AG08395 (cell line): ENCODE data around the gene BCAS1.
A peak's percentile ranks its signal among the peaks of the same experiment; 100 is the strongest.
"Not testable (repeated sequence)": the region's sequence is repeated elsewhere in the genome, so short reads cannot be mapped to it uniquely, and the experiment has no call there.

Experiments
- DNase-seq: peaks from one replicate; pipeline ENCODE4 v3.0.0; 2012; ENCODE audit warnings: mixed read lengths, low spot score

BCAS1 gene

GRCh38 chr20:53984356-53985149 is 85.8 kb downstream of the BCAS1 start:
- DNase-seq, result peak; percentile 76

GRCh38 chr20:53983401-53983800 is 87.0 kb downstream of the BCAS1 start:
- DNase-seq, result no peak

- DNase-seq, result no peak
These were observed 87.8 kb downstream of the BCAS1 start for GRCh38 chr20:53982624-53983023.

GRCh38 chr20:53981752-53982437 is 88.5 kb downstream of the BCAS1 start:
- no peak for DNase-seq

- DNase-seq, result no peak
These were observed 89.3 kb downstream of the BCAS1 start for GRCh38 chr20:53981130-53981529.

DNA sequence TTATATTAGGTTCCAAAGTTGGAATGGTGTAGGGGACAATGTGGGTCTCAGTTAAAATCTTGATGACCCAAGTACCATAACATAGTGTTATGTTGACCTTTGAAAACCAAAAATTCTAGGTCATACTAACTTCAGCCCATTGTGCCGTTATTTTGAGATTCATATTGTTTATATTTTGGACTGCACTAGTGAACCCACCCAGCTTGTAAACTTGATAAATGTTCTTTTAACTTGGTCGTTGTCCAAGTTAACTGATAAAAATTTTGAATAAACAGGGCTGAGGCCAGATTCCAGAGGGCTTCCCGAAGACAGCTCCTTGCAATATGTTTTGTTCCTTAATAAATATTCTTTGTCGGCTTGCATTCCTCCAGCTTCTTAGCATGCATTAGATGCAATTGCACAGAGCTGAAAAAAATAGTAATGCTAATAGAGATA is 90.3 kb downstream of the BCAS1 start:
- DNase-seq, result no peak

- no peak for DNase-seq
These were observed 91.9 kb downstream of the BCAS1 start for GRCh38 chr20:53978497-53978896.

DNA sequence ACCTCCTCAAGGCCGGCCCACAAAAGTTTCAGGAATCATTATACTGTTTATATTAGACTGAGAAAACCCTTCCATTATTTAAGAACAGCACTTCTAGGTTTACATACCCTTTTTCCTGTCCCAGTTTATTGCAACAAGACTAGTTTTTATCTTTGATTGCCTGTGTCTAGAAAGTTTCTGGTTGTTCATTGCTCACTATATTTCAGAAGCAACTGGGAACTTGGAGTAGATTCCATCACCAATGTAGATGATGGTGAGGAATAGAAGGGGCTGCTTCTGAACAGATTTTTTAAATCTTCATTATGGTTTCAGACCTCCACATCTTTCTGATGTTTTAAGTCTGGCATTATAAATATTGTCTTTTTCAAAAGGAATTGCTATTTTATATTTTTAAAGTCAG is 93.0 kb downstream of the BCAS1 start:
- no peak for DNase-seq

DNA sequence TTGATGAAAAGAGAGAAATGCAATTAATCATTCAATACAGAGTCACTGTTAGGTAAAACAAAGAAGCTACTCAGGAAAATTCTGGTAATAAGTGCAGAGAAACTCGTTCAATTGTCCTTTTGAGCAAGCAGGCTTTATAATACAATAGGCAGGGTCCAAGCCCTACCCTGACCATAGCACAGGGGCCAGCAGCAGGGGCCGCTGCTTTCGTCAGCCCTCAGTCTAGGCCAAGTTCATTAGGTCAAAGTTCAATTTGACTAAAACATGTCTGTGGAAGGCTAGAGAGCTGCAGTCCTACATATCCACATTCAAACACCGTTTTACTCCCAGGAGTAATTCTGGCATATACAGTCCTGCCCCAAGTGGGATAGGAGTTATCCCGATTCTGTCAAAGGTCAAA is 94.6 kb downstream of the BCAS1 start:
- no peak for DNase-seq

- DNase-seq, result peak; percentile 17
These were observed 95.4 kb downstream of the BCAS1 start for GRCh38 chr20:53974785-53975555.

GRCh38 chr20:53973882-53974281 is 96.5 kb downstream of the BCAS1 start:
- DNase-seq, result not testable (repeated sequence)

- DNase-seq, result no peak
These were observed 98.2 kb downstream of the BCAS1 start for GRCh38 chr20:53972179-53972578.

DNA sequence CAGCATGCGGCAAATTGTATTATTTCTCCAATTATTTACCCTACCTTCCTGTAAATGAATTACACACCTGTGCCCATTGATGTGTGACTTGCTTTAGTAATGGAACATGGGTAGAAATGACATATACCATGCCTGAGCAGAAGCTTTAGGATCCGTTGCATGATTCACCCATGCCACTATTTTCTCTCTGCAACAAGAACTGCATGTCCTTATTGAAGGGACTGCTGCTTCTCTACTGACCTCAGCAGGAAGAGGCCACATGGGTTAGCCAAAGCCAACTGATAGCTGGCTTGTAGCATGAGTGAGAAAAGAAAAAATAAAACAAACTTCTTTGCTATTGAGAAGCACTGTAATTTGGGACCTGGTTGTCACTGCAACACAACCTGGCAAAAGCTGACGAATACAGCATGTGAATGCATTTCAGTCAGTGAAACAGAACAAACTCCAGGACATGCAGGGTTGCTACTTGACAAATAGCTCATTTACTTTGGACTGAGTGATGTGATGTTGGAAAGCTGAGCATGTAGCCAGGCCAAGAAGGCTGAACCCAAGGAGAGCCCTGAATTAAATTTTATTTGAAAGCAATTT is 99.2 kb downstream of the BCAS1 start:
- DNase-seq, result no peak

GRCh38 chr20:53970232-53970631 is 100.2 kb downstream of the BCAS1 start:
- DNase-seq, result no peak

GRCh38 chr20:53967527-53967926 is 102.9 kb downstream of the BCAS1 start:
- no peak for DNase-seq

GRCh38 chr20:53966774-53967398 is 103.5 kb downstream of the BCAS1 start:
- DNase-seq, result no peak

DNA sequence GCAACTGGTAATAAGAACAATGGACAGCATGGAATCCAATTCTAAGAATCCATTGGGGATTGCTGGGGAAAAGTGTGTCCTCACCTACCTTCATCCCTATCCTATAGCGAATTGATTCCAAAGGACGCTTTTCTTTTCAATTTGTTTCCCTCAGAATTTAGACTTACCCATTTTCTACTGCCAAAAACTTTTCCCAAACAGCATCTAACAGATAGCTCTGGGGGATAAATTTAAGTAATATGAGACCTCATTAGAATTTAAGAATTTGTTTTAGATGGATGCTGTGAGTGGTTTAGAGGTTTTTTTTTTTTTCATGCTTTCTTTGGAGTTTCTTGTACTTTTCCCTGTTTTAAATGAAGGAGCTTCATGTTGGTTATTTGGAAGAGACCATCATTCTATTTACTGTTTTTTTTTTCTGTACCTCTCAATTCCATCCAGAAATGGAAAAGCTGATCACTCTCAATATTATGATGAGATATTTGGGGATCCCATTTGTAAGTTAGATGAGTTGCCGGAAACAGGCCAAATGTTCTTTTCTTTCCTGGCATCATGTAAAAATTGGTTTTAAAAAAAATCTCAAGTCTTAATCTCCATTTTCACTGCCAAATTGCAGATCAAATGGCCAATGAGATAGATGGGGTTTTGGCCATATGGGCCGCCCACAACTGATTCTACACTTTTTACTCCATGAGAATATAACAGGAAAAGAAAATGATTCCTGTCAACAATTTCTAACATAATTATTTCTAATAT is 105.7 kb downstream of the BCAS1 start:
- DNase-seq, result no peak

DNA sequence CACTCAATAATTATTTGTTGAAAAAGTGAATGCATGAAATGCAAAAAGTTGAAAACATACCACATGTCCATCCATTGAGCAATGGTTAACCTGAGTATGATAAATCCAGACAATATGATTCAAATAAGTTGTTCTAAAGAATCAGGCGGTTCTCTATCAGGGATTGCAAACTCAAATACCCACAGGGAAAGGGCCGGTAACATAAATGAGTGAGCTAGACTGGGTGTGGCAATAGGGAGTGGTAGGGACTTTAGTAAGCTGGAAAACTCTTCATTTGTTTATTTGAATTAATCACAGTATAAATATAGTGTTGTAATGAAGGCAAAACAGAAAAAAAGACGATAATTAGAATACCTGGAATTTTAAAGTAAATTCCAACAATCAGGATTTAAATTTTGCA is 106.3 kb downstream of the BCAS1 start:
- no peak for DNase-seq

GRCh38 chr20:53963635-53964034 is 106.8 kb downstream of the BCAS1 start:
- DNase-seq, result no peak

- DNase-seq, result no peak
These were observed 108.0 kb downstream of the BCAS1 start for GRCh38 chr20:53962388-53962787.

DNA sequence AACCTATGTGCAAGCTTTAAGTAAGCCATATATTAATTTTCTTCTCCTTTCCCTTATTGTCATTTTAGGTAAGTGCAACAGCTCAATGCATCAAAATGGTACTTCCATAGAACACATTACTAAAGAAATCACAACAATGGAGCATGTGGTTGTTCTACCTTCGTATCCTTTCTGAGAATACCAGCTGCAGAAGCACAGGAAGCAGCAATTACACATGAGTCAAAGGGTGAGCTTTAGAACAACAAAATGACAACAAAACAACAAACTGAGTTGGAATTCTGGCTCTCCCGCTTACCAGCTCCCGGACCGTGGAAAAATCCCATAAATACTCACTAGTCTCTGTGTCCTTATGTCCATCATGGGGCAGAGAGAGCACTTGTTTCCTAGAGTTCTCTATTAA is 108.9 kb downstream of the BCAS1 start:
- DNase-seq, result no peak
